HepG2 (cell line): ENCODE measurements around the gene BICRAL. TPM values are rescaled to one million over a fixed set of nuclear protein-coding genes. Genes with fewer than 3 reads are reported as not detected.

Experiments used
- AGO2 ChIP-seq: fragments of 200-400 bp; formaldehyde crosslinking; optimal IDR thresholded peaks from 2 replicates; pipeline ENCODE3; 2017; ENCODE audit warnings: mild to moderate bottlenecking, low read depth, low read length, moderate library complexity
- ATAD3A ChIP-seq: sonication (generic); formaldehyde crosslinking; IDR thresholded peaks from 2 replicates; pipeline ENCODE4 v1.4.0; 2020; ENCODE audit warnings: missing genetic modification reagents
- CENPX ChIP-seq: sonication (generic); formaldehyde crosslinking; IDR thresholded peaks from 2 replicates; pipeline ENCODE4 v1.9.0; 2021; ENCODE audit warnings: mild to moderate bottlenecking, missing genetic modification reagents, moderate library complexity
- ELK4 ChIP-seq: sonication (generic); formaldehyde crosslinking; IDR thresholded peaks from 2 replicates; pipeline ENCODE4 v1.9.0; 2021; ENCODE audit warnings: missing genetic modification reagents, borderline replicate concordance
- KDM4B ChIP-seq: sonication (generic); formaldehyde crosslinking; IDR thresholded peaks from 2 replicates; pipeline ENCODE4 v1.4.0; 2020; ENCODE audit warnings: missing genetic modification reagents
- KDM6A ChIP-seq: IDR thresholded peaks from 2 replicates; pipeline ENCODE4 v1.6.1; 2016; ENCODE audit warnings: low read depth
- LRRFIP1 ChIP-seq: sonication (generic); formaldehyde crosslinking; conservative IDR thresholded peaks from 2 replicates; pipeline ENCODE4 v1.4.0; 2020; ENCODE audit warnings: missing genetic modification reagents
- MAF1 ChIP-seq: sonication (generic); formaldehyde crosslinking; IDR thresholded peaks from 2 replicates; pipeline ENCODE4 v1.5.0; 2020; ENCODE audit warnings: missing genetic modification reagents, borderline replicate concordance
- MZF1 ChIP-seq: sonication (generic); formaldehyde crosslinking; IDR thresholded peaks from 2 replicates; pipeline ENCODE4 v1.8.1; 2023; ENCODE audit warnings: mild to moderate bottlenecking, missing genetic modification reagents, borderline replicate concordance
- NFRKB ChIP-seq: fragments of 450-650 bp; IDR thresholded peaks from 2 replicates; pipeline ENCODE4 v1.6.1; 2017
- POGK ChIP-seq: sonication (generic); formaldehyde crosslinking; conservative IDR thresholded peaks from 2 replicates; pipeline ENCODE4 v1.8.0; 2022; ENCODE audit warnings: mild to moderate bottlenecking, moderate library complexity, missing genetic modification reagents
- SNAPC5 ChIP-seq: sonication (generic); formaldehyde crosslinking; IDR thresholded peaks from 2 replicates; pipeline ENCODE4 v1.8.1; 2023; ENCODE audit warnings: mild to moderate bottlenecking, missing genetic modification reagents, borderline replicate concordance
- SRY ChIP-seq: sonication (generic); formaldehyde crosslinking; IDR thresholded peaks from 2 replicates; pipeline ENCODE4 v1.8.0; 2022; ENCODE audit warnings: mild to moderate bottlenecking, missing genetic modification reagents
- TARDBP ChIP-seq: sonication (generic); formaldehyde crosslinking; IDR thresholded peaks from 2 replicates; pipeline ENCODE4 v1.8.0; 2022; ENCODE audit warnings: mild to moderate bottlenecking, missing genetic modification reagents
- YEATS4 ChIP-seq: sonication (generic); formaldehyde crosslinking; IDR thresholded peaks from 2 replicates; pipeline ENCODE4 v1.4.0; 2020; ENCODE audit warnings: missing genetic modification reagents, borderline replicate concordance
- YY1 ChIP-seq: IDR thresholded peaks from 2 replicates; pipeline ENCODE4 v1.6.1; 2011; ENCODE audit warnings: low read length, low read depth, moderate library complexity, mild to moderate bottlenecking; ENCODE audit not compliant: insufficient read depth, insufficient replicate concordance
- ZMAT3 ChIP-seq: sonication (generic); formaldehyde crosslinking; conservative IDR thresholded peaks from 2 replicates; pipeline ENCODE4 v1.7.0; 2021; ENCODE audit warnings: missing genetic modification reagents
- ZNF225 ChIP-seq: sonication (generic); formaldehyde crosslinking; IDR thresholded peaks from 2 replicates; pipeline ENCODE4 v1.4.0; 2020; ENCODE audit warnings: mild to moderate bottlenecking, missing genetic modification reagents
- ZNF333 ChIP-seq: sonication (generic); formaldehyde crosslinking; IDR thresholded peaks from 2 replicates; pipeline ENCODE4 v1.4.0; 2020; ENCODE audit warnings: mild to moderate bottlenecking, missing genetic modification reagents, borderline replicate concordance
- ZNF44 ChIP-seq: sonication (generic); formaldehyde crosslinking; IDR thresholded peaks from 2 replicates; pipeline ENCODE4 v1.5.1; 2020; ENCODE audit warnings: mild to moderate bottlenecking, missing genetic modification reagents
- ZNF724P ChIP-seq: sonication (generic); formaldehyde crosslinking; IDR thresholded peaks from 2 replicates; pipeline ENCODE4 v1.8.0; 2022; ENCODE audit warnings: missing genetic modification reagents, borderline replicate concordance
- ZNF740 ChIP-seq: sonication (generic); formaldehyde crosslinking; IDR thresholded peaks from 2 replicates; pipeline ENCODE4 v1.4.0; 2020; ENCODE audit warnings: missing genetic modification reagents
- polyA plus RNA-seq, 8 experiments: library from polyadenylated mRNA; depleted of rRNA in 3 of 8; stranded (reverse) in 7 of 8; unstranded in 1 of 8; fragments of >200 nt; fragmentation: Illumina TruSeq in 4 of 8; extraction: Trizol in 4 of 8; gene quantifications; 2 replicates each; pipeline versions ENCODE4 v1.2.1 to v1.2.3, GENCODE V29; 2011 to 2016; ENCODE audit warnings: low read depth in 4 of 8, missing spikeins in 1 of 8, mixed read lengths in 1 of 8; ENCODE audit not compliant: insufficient read depth in 1 of 8
- total RNA-seq, 5 experiments: library from RNA; depleted of rRNA; stranded (reverse); fragments of >200 nt; fragmentation: Illumina TruSeq; extraction: Trizol; gene quantifications; 2 replicates each; pipeline ENCODE4 v1.2.3, GENCODE V29; 2016; ENCODE audit warnings: low read depth in 1 of 5

BICRAL gene
- total and polyA plus RNA-seq, 2 of the 13 experiments (the other 11 are each of a cell fraction or from before 2014, with no cell fraction given): 5.0 to 13.5 TPM

- TF ChIP-seq KDM4B (no peak), LRRFIP1 (no peak), SNAPC5 (CRISPR knock-in tag) (no peak), ZNF225 (CRISPR knock-in tag) (no peak), KDM6A (no peak), ELK4 (CRISPR knock-in tag) (no peak), SRY (CRISPR knock-in tag) (no peak), NFRKB (no peak), CENPX (no peak), AGO2 (peak; percentile 67), MZF1 (no peak), POGK (CRISPR knock-in tag) (no peak), ZNF333 (CRISPR knock-in tag) (0 out of 2 replicates have a peak, but pooled peaks have one; percentile 11), YY1 (peak; percentile 56), TARDBP (CRISPR knock-in tag) (no peak), ZNF44 (no peak), ZNF740 (peak; percentile 9; the same call in 1 of the 2 replicates), ATAD3A (CRISPR knock-in tag) (no peak), ZNF724P (no peak), YEATS4 (no peak), ZMAT3 (CRISPR knock-in tag) (no peak), MAF1 (CRISPR knock-in tag) (no peak)
Measured at GRCh38 chr6:42781796-42782688, at the start of gene BICRAL (continued).
